Islet precursor cell (in vitro differentiated cells): ENCODE results near the gene ACKR3.

Experiments
- DNase-seq: peaks from one replicate; pipeline ENCODE4 v3.0.0-alpha.2; 2018

Gene ACKR3

DNA sequence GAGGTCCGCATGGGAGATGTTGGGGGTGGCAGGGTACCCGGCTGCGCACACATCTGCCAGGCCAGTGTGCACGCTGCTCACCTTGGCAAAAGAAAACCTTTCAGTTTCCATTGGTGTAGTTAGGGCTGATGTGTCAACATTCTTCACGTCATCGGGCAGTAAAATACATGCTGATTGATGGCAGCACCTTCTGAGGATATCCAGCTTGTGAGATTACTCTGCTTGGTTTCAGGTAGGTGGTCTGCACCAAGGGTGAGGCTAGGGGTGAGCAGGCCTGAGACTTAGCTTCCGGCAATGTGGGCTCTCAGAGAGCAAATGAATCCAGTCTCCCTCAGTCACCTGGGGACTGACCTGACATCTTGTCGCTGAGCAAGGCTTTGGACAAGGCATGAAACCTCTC, 19.3 kb upstream of the ACKR3 start:
- DNase-seq = no peak

DNA sequence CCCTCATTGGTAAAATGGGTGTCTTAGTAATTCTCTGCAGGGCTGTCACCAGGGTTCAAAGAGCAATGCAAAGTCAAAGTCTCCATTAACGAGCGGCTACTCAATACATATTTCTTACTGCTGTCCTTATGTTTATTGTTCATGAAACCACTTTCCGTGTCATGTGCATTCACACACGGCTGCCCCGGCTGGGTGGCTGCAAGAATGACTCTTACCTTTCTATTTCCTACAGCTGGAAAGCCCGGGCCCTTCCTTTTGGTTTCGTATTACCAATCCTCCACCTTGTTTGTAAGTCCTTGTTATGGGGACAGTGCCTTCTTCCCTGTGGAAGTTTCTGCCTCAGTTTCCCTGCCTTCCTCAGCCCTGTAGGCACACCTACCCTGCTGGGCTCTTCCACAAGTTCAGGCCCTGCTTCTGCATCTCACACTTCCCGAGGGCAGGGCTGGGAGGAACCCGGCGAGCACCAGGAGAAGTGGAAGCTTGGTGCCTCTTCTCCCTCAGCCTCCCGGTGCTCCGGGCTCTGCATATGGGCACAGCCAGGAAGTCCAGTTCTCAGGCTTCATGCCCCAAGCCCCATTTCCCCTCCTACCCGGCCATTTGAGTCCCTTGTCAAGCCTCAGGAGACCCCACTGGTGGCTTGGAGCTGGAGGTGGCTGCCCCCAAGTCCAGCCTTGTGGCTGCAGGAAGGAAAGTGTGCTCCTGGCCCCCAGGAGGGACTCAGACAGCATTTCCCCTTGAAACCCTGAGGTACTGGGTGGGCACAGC, 18.7 kb upstream of the ACKR3 start:
- no peak for DNase-seq

DNA sequence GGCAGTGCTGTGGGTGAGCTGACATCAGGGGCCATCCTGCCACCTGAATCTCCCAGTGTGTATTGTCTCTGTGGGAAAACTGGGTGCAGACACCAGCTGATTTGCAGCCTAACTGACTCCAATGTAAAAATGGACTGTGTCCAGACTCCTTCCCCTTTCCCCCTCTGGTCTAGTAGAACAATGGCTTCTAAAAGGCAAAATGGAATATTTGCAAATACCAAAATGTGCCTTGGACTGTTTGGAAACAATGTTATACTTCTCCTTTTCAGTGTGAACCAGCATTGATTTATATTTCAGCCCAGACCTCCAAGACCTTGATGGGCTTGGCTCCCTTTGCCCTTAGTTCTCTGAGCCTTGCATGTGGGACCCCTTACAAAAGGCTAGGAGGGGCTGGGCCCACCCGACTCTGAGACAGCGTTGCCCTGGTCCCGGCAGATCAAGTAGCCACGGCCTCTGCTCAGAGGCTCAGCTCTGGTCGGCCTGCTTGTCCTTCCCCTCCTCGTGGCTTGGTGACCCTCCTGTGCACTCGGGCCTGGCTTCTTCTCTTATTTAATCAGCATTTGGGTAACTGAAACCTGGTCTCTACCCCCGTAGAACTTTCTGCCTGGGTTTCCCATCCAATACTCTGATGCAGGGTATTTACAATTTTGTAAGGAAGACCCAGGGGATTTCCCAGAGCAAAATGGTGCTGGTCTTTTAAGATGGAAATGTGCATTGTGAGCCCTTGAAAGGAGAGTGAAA, 18.0 kb upstream of the ACKR3 start:
- no peak for DNase-seq

DNA sequence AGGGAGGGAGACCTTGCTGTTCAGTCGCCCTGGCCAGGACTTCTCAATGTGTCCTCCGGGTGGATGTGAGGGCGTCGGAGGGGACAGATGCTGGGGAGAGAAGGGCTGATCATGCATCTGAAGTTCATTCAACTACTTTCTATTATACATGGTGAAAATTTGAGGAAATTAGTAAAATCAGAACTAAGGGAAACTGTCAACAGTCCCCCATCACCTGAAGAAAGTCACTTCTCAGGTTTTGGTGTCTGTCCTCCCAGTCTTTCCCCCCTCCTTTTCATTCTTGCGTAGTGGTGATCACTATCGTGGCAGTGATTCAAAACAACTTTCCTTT, 17.4 kb upstream of the ACKR3 start:
- no peak for DNase-seq

DNA sequence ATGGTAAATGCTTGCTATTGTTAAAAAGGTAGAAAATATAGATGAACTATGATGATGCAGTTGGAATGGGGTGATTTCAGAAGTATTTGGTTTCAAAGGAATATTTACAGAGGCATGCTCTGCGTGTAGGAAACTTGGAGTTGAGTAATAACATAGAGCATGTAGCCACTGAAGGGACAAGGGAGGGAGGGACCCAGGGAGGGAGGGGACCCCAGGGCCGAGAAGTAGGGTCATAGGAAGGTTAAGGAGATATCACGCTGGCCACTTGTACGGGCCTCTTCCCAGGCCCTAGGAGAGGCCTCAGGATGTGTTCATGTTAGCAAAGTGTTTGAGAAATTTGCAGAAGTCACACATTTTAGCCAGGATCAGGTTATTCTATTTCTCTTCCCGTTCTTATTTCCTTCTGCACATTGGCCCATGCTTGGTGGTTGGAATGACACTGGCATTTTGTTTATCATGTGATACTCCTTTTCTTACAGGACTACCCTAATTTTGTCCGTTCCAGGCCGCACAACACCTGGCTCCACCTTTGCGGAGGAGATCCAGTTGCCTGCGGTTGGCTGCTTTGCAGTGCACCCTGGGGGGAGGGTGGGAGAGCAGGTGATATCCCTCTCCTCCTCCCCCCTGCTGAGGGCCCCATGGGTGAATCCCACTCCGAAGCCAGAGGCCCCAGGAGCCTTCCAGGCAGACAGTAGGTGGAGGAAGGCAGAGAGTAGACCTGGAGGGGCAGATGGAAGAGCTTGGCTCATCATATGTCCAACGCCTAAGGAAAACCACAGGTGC, 16.9 kb upstream of the ACKR3 start:
- no peak for DNase-seq

DNA sequence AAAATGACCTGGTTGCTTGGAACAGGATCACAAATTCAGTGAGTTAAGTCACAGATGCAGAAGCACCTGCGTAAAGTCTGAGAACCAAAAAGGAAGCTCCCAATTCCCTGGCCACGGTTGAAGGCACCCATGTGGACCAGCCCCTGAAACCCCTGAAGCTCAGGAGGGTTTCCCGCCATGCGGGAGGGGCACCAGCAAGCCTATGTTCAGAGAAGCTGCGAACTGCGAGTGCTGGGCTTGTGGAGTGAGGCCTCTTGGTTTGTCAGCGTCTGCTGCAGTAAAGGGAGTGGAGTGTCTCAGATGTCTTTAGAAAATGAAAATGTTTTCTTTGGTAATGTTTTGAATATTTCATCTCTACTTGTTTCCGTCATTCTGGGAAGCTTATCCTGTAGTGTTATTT, 16.1 kb upstream of the ACKR3 start:
- no peak for DNase-seq

DNA sequence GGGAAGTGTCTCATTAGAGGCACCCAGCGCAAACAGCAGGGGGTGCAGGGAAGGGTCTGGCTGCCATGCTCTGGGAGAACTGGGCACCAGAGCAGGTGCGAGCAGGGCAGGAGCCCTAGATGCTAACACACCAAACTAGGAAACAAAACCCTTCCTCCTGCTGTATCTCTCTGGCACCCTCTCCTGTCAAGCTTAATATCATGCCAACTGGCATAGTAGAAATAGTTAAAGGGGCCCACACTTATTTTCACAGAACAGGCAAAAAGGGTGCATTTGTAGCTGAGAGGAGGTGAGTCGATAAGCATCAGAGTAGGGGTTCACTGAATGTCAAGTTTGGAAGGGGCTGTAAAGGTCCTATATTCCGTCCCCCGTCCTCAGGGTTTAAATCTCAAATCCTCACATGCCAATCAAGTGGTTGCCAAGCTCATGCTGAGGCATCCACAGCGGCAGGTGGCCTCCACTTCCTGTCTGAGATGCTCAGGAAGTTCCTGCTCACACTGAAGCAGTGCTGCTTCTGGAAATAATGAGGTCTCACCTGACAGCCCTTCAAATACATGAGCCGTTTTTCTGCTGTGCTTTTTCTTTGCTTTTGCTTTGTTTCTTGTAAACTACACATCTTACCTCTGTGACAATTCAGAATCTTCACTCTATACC, 14.9 kb upstream of the ACKR3 start:
- no peak for DNase-seq

DNA sequence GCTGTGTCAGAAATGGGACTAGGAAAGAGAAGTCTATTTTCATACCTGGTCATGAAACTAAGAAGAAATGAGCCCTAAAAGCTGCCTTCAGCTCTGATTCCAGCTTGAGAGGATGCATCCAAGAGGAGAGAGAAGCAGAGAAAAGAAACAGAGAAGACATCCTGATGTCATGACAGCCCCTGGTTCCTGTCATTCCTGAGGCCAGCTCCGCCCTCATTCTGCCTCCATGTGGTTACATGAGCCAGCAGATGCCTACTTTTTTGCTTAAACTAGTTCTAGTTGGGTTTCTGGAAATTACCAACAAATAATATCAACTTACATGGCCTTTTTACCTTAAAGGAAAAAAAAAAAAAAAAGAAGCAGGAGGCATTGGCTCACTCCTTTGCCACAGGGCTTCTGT, 14.1 kb upstream of the ACKR3 start:
- no peak for DNase-seq

DNA sequence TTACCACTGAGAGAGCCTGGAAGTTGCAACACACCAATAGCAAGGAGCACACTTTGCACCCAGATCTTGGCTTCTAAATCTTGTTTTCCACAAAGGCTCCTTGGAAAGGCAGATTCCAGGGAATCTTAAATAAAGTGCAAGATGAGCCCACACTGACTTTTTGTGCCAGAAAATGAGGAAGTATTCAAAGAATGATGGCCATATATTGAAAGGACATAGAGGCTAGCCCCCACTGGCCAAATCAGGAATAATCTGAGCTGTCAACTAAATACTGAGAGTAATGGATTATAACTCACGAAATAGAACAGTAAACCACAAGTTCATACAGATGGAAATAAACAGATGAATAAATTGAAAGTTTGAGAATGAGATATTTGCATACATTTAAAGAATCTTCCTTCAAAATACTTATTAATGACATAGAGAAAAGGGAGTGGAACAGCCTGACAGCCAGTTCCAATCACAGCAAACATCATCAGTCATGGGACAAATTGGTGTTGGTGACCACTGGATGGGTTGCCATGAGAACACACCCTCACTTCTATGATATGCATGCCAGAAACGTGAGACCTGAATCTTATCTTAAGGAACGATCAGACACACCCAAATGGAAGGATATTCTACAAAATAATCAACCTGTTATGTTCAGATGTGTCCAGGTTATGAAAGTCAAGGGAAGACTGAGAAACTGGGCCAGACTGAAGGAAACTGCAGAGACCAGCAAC, 12.2 kb upstream of the ACKR3 start:
- DNase-seq = no peak

DNA sequence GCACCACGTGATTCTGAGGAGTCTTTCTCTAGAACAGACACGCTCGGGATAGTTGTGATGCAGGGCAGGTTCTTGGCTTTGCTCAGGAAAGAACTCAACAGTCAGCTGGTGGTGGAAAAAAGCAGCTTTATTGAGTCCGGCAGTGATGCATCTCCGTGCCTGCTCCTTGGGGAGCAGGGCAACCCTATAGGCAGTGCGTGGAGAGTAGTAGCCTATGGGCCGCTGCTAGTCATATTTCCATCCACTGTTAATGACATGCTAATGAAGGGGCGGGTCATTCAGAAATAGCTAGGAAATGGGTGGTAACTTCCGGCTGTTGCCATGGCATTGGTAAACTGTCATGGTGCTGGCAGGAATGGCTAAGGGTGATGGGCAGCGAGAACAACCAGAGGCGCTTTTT, 11.6 kb upstream of the ACKR3 start:
- DNase-seq = no peak

DNA sequence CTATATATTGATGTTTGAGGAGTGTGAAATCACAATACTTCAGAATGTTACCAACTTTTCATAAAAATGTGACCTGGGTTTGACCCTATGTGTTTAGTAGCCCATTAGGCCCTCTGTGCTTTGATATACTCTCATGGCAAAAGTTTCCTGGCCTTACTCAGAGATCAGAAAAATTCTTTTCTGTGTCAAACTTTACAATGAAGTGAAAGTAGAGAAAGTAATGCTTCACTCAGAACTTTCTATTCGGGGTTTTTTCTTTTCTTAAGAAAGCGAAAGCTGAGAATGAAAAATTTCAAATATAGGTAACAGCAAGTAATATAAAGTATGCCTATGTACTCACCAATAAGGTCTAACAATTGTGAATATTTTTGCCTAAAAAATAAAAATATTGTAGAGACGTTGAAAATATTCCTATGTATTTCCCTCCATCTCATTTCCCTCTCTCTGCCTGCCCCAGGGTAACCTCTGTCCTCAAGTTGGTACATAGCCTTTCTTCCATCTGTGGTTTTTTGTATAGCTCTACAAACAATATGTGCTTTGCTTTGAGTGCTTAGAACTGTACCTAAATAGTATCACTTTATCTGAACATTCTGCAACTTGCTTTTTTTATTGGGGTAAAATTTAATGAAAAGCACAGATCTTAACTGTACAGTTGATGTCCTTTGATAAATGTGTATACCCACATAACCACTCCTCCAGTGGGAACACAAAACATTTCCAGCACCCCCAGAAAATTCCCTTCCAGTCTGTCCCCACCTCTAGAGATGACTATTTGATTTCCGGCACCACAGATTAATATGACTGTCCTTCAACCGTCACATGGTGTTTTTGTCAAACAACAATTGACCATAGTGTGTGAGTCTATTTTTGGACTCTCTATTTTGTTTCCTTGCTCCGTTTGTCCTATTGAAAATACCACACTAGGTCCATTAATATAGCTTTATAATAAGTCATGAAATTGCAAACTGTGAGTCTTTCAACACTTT, 10.3 kb upstream of the ACKR3 start:
- DNase-seq = no peak

DNA sequence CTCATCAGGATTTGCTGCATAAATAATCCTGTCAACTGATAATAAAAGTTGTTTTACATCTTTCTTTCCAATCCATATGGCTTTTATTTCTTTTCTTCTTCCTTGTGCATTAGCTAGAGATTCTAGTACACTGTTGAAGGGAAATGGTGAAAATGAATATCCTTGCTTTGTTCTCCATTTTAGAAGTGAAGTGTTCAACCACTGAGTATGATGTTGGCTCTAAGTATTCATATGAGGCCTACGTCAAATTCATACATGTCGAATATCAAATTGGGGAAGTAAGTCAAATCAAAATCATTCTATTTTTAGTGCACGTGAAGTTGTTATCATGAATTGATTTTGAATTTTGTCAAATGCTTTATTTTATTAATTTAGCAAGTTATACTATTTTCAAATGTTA, 7.8 kb upstream of the ACKR3 start:
- DNase-seq = no peak

DNA sequence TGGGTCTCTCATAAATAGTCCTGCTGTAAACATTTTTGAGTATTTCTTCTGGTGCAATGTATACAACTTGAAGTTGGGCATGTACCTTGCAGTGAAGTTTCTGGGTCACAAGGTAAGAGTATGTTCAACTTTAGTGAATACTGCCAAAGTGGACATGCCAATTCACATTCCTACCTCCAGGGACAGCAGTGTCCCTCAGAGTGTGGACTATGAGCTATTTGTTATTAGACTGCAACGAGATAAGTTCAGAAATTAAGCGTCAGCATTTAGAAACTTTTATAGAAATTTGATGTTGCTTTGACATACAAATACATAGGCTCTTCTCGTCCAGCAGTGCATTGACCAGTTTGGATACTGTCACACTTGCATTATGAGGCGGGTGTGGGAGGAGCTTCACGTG, 7.2 kb upstream of the ACKR3 start:
- DNase-seq = no peak

DNA sequence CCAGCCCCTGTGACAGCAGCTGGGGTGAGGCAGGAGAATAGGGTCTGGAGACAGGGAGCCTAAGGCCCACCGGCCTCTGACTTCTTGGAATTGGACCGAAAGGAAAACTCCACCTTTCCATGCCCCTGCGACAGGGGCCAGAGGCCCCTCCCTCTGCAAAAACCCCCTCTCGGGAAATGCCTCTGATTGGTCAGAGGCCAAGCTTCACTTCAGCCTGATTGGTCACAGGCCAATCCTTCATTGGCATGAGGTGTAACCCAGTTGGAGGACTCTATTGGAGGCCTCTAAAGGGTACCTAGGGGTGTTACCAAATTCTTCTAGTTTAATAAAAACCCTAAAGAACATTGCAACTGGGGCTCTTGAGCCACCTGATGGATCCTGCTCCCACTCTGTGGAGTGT, 5.7 kb upstream of the ACKR3 start:
- DNase-seq = no peak

DNA sequence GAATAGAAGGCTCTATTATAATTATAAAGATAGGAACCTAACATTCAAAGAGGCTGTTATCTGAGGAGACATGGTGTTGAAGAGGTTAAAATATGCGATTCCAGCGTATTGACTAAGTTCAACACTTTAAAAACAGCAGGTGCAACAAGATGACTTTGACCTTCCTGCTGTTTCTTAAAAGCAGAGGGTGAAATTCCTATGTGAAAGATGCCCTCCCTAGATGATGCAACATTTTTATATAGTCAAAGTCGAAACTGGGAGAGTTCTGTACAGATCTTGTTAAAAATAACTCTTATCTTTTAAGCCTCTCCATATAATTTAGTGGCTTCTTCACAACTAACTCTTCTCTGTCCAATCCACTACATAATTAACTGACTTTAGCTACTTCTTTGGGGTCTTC, 4.4 kb upstream of the ACKR3 start:
- no peak for DNase-seq

DNA sequence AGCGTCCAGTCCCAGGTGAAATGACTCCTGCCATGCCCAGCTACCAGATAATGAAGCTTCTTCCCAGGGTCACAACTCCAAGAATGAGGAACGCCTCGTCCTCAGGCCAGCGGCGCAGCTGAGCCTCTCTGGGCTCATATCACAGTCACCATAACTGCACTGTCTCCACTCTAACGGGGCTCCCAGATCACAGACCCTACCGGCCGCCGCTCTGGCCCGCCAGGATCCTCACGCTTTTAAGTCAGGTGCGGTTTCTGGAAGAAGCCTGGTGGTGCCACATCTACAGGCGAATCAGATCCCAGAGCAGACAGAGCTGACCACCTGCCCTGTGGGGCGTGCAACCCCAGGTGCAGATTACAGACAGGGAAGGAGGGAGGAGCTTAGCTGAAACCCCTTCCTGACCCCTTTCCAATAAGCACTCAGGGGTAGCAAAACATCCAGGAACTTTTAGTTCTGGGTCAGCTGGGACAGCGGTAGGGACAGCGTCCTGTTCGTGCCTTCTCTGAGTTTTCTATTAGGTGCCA, 3.7 kb upstream of the ACKR3 start:
- DNase-seq = no peak

DNA sequence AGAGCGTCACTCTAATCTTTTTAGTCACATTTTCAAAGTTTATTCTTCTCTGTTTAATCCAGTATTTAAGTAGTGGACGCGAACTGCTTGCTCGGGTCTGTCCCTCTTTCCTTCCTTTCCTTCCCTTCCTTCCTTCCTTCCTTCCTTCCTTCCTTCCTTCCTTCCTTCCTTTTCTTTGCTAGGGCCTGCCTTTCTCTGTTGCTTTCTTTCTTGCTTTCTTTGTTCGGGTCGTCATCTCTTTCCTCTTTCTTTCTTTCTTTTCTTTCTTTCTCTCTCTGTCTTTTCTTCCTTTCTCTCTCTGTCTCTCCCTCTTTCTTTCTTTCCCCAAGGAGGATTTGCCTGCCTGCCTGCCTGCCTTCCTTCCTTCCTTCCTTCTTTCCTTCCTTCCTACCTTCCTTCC, 3.0 kb upstream of the ACKR3 start:
- no peak for DNase-seq

DNA sequence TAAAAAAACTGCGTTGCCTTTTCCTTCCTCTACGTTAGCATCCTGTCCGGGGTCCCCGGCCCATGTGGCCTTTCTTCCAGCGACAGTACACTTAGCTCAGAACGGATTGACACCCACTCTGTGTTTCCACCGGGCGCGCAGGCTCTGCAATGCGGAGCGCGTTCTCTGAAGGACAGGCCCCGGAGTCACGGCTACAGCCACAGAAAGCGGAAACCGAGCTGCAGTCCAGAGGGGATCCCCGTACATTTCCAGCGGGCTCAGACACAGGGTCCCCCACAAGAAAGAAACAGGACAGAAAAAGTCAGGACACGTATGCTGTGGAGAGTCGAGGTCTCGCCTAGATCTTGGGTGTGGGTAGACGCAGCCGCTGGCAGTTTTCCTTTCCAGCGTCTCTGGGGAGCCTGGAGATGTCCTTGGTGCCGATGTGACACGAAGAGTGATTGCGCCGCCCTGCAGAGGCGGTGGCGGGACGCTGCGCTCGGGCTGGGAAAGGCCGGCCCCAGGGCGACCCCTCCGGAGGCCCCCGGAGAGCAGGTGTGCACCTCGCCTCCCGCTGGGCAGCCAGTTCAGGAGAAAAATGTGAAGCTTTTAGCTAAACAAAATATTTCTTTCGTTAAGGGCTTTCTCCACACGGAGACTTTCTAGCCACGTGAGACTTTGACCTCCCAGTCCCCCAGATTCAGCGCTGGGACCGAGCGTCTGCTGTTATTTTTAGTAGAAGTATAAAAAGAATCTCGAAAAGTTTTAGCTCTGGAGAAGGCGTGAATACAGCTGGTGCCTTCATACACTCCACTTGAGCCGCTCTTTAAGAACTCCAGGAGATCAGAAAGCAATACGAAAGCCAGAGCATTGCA, 1.3 kb upstream of the ACKR3 start:
- peak; percentile 86 for DNase-seq

DNA sequence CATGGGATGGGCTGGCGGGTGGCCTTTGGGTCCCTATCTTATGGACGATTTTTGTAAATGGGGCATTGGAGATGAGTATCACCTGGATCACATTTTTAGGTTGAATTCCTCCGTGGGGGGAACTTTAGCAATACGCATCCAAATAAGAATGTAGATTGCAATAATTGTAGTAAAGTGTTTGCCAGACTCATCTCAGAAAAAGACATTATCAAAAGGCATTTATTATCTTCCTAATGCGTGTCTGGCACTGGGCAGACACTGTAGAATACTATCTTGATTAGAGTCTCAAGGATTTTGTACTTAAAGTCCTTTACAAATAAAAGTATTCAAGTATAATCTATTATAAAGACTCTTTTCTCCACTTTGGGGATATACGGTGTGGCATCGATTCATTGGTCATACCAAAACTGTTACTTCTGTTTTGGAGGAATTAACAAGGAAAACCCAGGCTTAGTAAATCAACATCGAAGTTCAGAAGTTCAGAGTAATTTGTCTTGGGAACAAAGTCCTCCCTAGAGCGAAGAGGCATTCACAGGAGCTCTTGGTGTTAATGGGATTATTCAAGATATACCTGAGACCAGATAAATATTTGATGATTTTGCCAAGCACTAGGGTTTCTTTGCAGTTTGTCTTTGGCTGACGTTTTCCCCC, 578 bp upstream of the ACKR3 start:
- DNase-seq = no peak
